Upper lobe of left lung (tissue), 6 donors: ENCODE data around the gene MRPL24. TPM values are rescaled to one million over a fixed set of nuclear protein-coding genes. Genes with fewer than 3 reads are reported as not detected.
A peak's percentile ranks its signal among the peaks of the same experiment; 100 is the strongest.
"Not testable (repeated sequence)": the region's sequence is repeated elsewhere in the genome, so short reads cannot be mapped to it uniquely, and the experiment has no call there.

Source experiments
- ATAC-seq, 2 donors: fragments of 200-7000 bp; cut with Tn5 transposase; one replicate each; pipeline ENCODE4 v1.9.1; 2022; ENCODE audit warnings: mild to moderate bottlenecking in 2 of 2, moderate library complexity in 2 of 2; ENCODE audit not compliant: low FRiP score in 2 of 2
- DNase-seq, 2 donors: peaks; one replicate each; pipeline ENCODE4 v3.0.0-alpha.2; 2019 to 2020
- H3K27ac ChIP-seq, 4 donors: fragments of 200-600 bp; sonication (generic); one replicate each; pipeline ENCODE4 v1.5.1; 2016 to 2019
- H3K27me3 ChIP-seq, 4 donors: fragments of 200-600 bp; sonication (generic); one replicate each; pipeline ENCODE4 v1.5.1; 2017 to 2019
- H3K36me3 ChIP-seq, 4 donors: fragments of 200-600 bp; sonication (generic); one replicate each; pipeline ENCODE4 v1.5.1; 2016 to 2019
- H3K4me1 ChIP-seq, 4 donors: fragments of 200-600 bp; sonication (generic); one replicate each; pipeline ENCODE4 v1.5.1; 2018 to 2019
- H3K4me3 ChIP-seq, 4 donors: fragments of 200-600 bp; sonication (generic); one replicate each; pipeline ENCODE4 v1.5.1; 2017 to 2019; ENCODE audit warnings: mild to moderate bottlenecking in 2 of 4, moderate library complexity in 1 of 4
- H3K9me3 ChIP-seq, 4 donors: fragments of 200-600 bp; sonication (generic); one replicate each; pipeline ENCODE4 v1.5.1; 2018 to 2019
- CTCF ChIP-seq, 6 experiments: fragments of 450-650 bp in 4 of 6; fragments of 200-600 bp in 2 of 6; sonication (generic) in 2 of 6; IDR thresholded peaks; one replicate each; pipeline ENCODE4 v1.5.1; 2016 to 2019; ENCODE audit warnings: antibody characterized with exemption in 6 of 6
- EP300 ChIP-seq, 4 donors: sonication (generic); formaldehyde crosslinking; IDR thresholded peaks; one replicate each; pipeline ENCODE4 v1.5.1; 2017; ENCODE audit warnings: antibody characterized with exemption in 4 of 4, control low read depth in 2 of 4
- POLR2A ChIP-seq, 4 donors: fragments of 450-650 bp; IDR thresholded peaks; one replicate each; pipeline ENCODE4 v1.5.1; 2016 to 2017; ENCODE audit warnings: antibody characterized with exemption in 4 of 4, mild to moderate bottlenecking in 2 of 4
- POLR2AphosphoS5 ChIP-seq, 2 donors: sonication (generic); formaldehyde crosslinking; IDR thresholded peaks; one replicate each; pipeline ENCODE4 v1.5.1; 2017; ENCODE audit warnings: antibody characterized with exemption in 2 of 2
- WGBS, 2 donors: methylation state at CpG; one replicate each; pipeline ENCODE4 v1.1.5; 2017 to 2018; 5-methylcytosine and 5-hydroxymethylcytosine counted together
- total RNA-seq, 6 donors: library from RNA; depleted of rRNA in 4 of 6; stranded (reverse); fragments of >200 nt in 4 of 6; gene quantifications; one replicate each; pipeline versions ENCODE4 v1.1.0 to v1.2.1, GENCODE V29; 2016 to 2021
- donor health status: DM: no; HTN: no; CAD: no; lungs with moderate emphysema.
- donor health status: DM: no; HTN: yes; CAD: no; lungs with severe emphysema.

Gene MRPL24
- total RNA-seq, 6 donors from 2014 or later, result 19.6 to 52.5 (median 40.8) TPM

- no peak for TF ChIP-seq EP300 (IDR thresholded peaks at IDR 0.05)
- TF ChIP-seq POLR2AphosphoS5 (IDR thresholded peaks at IDR 0.05), result peak in 1 of 2 donors; percentile 9
- H3K4me1 ChIP-seq, result peaks cover 34 to 58% (median 43%) of the 10 kb centered on the region in 4 donors
Measured at GRCh38 chr1:156767879-156768604, 27.2 kb upstream of the MRPL24 start.

DNA sequence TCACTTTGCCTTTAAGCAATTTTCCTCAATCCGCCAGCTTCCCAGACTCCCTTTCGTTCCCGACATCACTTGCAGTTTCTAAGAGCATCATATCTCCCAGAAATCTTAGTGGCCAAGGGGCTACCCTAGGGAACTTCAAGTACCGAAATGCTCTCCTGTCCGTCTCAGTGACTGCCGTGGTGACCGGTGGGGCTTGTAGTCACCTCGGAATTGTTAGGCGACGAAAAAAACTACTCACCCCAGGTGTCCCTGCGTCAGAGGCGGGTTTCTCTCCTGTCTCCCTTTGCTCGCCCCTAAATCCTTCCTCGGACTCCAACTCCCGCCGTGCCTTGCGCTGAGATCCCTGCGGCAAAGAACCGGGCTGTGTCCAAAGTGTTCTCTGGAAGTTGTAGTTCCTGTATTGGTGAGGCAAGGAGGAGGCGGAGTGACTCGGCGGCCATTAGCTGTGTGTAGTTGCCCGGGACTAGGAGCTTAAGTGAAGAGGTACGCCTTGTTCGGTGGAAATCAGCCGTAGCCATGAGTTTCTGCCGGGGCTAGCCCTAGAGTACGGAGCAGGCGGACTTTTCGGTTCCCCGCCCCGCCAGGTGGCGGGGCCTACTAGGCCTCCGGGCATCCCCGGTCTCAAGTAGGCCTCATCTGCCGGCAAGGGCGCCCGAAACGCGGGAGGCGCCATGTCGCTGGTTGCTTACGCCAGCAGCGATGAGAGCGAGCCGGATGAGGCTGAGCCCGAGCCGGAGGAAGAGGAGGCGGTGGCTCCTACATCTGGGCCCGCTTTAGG lies 26.4 kb upstream of the MRPL24 start, which contains the start of gene PRCC:
PRCC (plus strand) TSS at position 435 of the 778 bp plus-strand sequence; CDS start at position 672, 237 bp downstream.
- Histone ChIP-seq H3K27ac (peak within 1 kb of the TSS; percentile 93 to 95 (median 95)), H3K4me3 (peak within 1 kb of the TSS; percentile 83 to 93 (median 91)), H3K4me1 (peaks cover 27 to 51% (median 37%) of the 10 kb centered on the region in 4 donors), H3K36me3 (peaks cover 0 to 23% (median 2%) of the 10 kb centered on the region in 4 donors), H3K27me3 (no peaks in the 10 kb centered on the region), H3K9me3 (no peaks in the 10 kb centered on the region)
- DNase-seq (peak; percentile 91 to 99), ATAC-seq (peak; percentile 98)
- TF ChIP-seq POLR2A (IDR thresholded peaks at IDR 0.05) (peak in 3 of 4 donors; percentile 8 to 60 (median 32)), POLR2AphosphoS5 (IDR thresholded peaks at IDR 0.05) (peak; percentile 81 to 85), CTCF (IDR thresholded peaks at IDR 0.05) (peak in 1 of 6 experiments; percentile 16), EP300 (IDR thresholded peaks at IDR 0.05) (peak in 1 of 4 donors; percentile 64)
- WGBS, 2 donors, result 0 to 1% methylated on average over 13 to 26 of the region's 50 CpGs

More at GRCh38 chr1:156767879-156768604, 27.2 kb upstream of the MRPL24 start:
- 1 to 2% methylated on average over 13 to 22 of the region's 31 CpGs for WGBS, 2 donors
- DNase-seq (peak in 1 of 2 donors; percentile 85), ATAC-seq (peak; percentile 0 to 43)
- no peaks in the 10 kb centered on the region for H3K9me3 ChIP-seq
- H3K27me3 ChIP-seq, result no peaks in the 10 kb centered on the region
- H3K4me3 ChIP-seq, result peak overlapping the region; percentile 83 to 93 (median 91)
- H3K36me3 ChIP-seq, result peaks cover 0 to 23% (median 2%) of the 10 kb centered on the region in 4 donors
- peak overlapping the region; percentile 93 to 95 (median 95) for H3K27ac ChIP-seq

- Histone ChIP-seq H3K4me3 (peak overlapping the region; percentile 45 to 93 (median 88)), H3K4me1 (peaks cover 27 to 48% (median 37%) of the 10 kb centered on the region in 4 donors), H3K27ac (peak overlapping the region; percentile 92 to 95 (median 94)), H3K9me3 (no peaks in the 10 kb centered on the region), H3K36me3 (peaks cover 0 to 16% (median 2%) of the 10 kb centered on the region in 4 donors), H3K27me3 (no peaks in the 10 kb centered on the region)
- ATAC-seq (peak; percentile 4 to 20), DNase-seq (no peak)
- no peak for TF ChIP-seq EP300 (IDR thresholded peaks at IDR 0.05)
- TF ChIP-seq POLR2A (IDR thresholded peaks at IDR 0.05), result no peak
- TF ChIP-seq CTCF (IDR thresholded peaks at IDR 0.05), result no peak
- 7 to 8% methylated on average over 14 of the region's 14 CpGs for WGBS, 2 donors
Measured at GRCh38 chr1:156766298-156767100, 25.6 kb upstream of the MRPL24 start.

GRCh38 chr1:156765666-156766065 lies 24.8 kb upstream of the MRPL24 start:
- 87 to 89% methylated on average over 1 to 5 of the region's 5 CpGs for WGBS, 2 donors
- no peak for TF ChIP-seq POLR2A (IDR thresholded peaks at IDR 0.05)
- TF ChIP-seq POLR2AphosphoS5 (IDR thresholded peaks at IDR 0.05), result no peak
- no peak for TF ChIP-seq CTCF (IDR thresholded peaks at IDR 0.05)
- TF ChIP-seq EP300 (IDR thresholded peaks at IDR 0.05), result no peak
- DNase-seq (no peak), ATAC-seq (no peak)
- Histone ChIP-seq H3K27me3 (no peaks in the 10 kb centered on the region), H3K9me3 (no peaks in the 10 kb centered on the region), H3K4me1 (peaks cover 21 to 40% (median 29%) of the 10 kb centered on the region in 4 donors), H3K36me3 (peaks cover 0 to 8% (median 2%) of the 10 kb centered on the region in 4 donors), H3K27ac (peak overlapping the region in 1 of 4 donors; percentile 92), H3K4me3 (peak overlapping the region in 2 of 4 donors; percentile 83 to 93)

- WGBS, 2 donors, result 93 to 95% methylated on average over 15 of the region's 15 CpGs
- peaks cover 21 to 34% (median 25%) of the 10 kb centered on the region in 4 donors for H3K4me1 ChIP-seq
- not testable (repeated sequence) for H3K27me3 ChIP-seq, DNase-seq, ATAC-seq, H3K36me3 ChIP-seq, H3K4me3 ChIP-seq, H3K27ac ChIP-seq, H3K9me3 ChIP-seq
Measured at GRCh38 chr1:156765136-156765535, 24.2 kb upstream of the MRPL24 start.
